HG02840 (cell line): ENCODE measurements around the gene TMEM207.
A peak's percentile ranks its signal among the peaks of the same experiment; 100 is the strongest.

Experiments used
- ATAC-seq: cut with Tn5 transposase; IDR thresholded peaks from one replicate; pipeline ENCODE4 v1.9.1; 2021; ENCODE audit warnings: mild to moderate bottlenecking, moderate library complexity, moderate number of reproducible peaks; ENCODE audit not compliant: unreplicated experiment, low FRiP score

Gene TMEM207

DNA sequence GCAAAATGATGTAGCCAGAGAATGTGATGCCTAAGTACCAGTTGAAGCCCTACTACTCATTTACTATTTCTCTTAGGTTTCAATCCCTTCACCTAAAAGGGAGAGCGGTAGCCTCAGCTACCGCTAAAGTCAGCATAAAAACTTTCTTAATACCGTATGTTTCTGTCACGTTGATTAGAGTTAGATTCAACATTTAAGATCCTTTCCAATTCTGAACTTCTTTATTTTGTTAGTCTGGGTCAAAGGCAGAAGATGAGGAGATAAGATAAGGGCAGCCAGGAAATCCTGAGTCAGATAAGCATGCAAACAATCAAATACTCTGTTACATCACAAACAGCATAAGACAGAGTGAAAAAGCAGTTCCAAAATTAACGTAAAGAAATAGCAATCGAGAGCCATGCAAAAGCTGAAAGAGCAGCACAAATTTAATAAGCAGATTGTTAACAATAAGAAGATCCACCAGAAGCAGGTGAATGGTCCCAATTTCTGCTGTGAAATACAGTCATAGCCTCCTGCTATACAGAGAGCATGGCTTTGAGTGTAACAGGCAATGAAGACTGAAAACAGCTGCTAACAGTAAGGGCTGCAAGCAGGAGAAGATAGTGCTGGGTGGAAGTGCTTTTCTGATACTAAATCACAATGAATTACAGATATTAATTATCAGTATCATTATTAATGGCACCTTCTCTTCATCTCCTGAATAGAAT is 3.0 kb downstream of the TMEM207 start:
- ATAC-seq, result no peak

DNA sequence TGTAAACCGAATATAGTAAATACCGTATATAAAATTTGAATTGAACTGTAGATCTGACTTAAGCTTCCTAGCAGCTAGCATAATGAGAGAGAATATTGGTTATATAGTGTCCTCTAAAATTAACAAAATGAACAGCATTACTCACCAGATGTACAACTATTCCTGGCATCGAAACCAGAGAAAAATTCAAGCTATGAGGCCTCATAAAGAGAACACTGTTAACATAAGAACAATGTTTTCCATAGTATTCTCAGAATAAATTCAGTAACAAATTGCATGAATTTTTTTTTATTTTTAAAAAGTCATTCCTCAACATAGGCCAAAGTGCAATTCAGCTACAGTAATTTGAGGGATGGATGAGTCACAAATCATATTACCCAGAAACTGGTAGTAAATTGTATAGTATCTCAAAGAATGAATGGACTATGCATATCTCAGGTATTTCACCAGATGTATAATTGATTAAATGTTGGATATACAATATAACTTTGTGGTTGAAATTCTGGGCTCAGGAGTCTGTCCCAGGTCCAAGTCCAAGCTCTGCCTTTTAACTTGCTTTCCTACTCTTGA is 5.0 kb downstream of the TMEM207 start:
- ATAC-seq, result no peak

DNA sequence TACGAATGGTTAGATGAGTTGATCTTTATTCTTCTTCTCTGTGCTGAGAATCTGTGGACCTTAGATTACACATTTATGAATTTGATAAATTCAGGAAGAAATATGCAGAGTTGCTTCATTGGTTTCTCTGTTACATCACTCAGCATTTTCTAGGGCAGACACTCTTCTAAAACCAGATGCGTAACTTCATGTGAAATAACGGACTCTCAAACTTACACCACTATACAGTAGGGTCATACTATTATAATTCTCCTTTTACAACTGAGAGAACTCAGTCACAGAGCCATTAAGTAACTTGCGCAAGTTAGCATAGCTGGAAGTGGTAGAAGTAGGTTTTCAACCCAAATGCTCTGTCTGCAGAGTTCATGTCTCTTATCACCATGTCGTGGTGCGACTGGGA is 5.7 kb downstream of the TMEM207 start:
- ATAC-seq, result no peak

DNA sequence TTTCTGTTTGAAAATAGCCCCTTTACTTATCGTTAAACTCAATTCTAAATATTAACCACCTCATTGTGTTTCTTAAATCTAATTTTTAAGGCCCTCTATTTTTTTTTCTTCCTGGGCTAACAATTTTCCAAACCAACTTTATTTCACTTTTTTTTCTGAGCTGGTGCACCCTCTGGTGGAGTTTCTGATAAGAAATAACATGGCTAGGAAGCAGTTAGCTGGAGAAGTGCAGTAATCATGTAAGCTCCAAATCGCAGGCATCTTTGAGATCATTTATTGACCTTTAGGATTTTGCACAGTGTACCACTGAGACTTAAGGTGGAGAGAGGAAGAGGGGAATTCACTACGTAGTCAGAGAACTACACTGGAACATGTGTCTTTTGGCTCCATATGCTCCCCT is 6.4 kb downstream of the TMEM207 start:
- no peak for ATAC-seq

DNA sequence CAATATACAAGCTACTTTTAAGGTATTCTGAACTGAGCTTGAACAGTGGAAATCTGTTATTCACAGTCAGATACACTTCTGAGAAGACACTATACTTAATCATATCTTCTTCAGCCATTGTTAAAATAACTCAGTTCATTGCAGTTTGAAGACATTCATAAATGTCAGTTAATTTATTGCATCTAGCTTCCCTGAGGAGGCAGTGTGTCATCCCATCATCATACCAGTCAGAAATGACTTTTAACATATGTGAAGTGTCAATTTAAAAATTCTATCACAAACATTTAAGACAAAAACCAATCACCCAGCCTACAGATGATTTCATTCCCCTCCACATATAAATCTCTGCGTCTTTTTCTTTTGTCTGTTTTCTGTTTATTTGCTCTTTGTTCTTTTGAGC is 7.5 kb downstream of the TMEM207 start:
- ATAC-seq, result no peak

DNA sequence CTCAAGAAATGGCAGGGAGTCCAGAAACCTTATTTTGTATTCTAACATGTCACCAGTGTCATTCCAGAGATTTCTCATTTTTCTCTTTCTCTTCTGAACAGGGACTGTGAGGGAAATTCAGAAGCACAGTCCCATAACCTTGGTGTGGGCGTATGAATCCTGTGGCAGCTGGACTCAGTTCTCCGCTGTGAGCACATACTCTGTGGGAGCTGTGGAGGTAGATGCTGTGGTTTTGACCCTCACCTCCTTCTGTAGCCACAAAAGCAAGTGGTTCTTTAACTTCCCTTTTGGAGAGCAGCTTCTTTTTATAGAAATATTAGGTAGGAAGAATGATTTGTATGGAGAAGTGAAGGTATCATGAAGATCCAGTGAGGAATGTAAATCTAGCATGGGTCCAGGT is 13.4 kb downstream of the TMEM207 start:
- no peak for ATAC-seq

DNA sequence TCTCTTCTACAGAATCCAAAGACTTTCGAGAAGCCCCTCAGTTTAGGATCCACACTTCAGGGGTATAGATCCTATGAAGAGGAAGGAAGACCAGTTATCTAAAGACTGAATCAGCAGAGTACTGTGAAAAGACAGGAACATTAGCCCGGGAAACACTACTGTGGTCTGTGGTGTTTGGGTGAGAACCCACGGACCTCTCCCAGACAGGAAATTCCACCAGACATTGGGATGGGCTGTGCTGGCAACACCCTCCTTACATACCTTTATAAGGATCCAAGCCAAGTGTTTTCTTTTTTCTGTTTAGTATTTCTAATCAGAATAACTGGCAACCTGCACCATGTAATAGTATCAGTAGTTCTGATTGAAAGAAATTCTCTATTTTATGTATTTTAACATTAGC is 14.1 kb downstream of the TMEM207 start:
- ATAC-seq, result no peak

DNA sequence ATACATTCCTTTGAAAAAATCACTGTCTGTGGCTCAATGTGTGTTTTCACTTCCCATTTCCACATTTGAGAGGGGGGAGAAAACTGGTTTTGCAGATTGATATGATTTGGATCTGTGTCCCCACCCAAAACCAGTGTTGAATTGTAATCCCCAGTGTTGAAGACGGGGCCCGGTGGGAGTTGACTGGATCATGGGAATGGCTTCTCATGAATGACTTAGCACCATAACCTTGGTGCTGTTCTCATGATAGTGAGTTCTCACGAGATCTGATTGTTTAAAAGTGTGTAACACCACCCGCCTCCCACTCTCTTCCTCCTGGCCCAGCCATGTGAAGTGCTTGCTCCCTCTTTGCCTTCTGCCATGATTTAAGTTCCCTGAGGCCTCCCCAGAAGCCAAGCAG is 16.1 kb downstream of the TMEM207 start:
- ATAC-seq, result no peak

DNA sequence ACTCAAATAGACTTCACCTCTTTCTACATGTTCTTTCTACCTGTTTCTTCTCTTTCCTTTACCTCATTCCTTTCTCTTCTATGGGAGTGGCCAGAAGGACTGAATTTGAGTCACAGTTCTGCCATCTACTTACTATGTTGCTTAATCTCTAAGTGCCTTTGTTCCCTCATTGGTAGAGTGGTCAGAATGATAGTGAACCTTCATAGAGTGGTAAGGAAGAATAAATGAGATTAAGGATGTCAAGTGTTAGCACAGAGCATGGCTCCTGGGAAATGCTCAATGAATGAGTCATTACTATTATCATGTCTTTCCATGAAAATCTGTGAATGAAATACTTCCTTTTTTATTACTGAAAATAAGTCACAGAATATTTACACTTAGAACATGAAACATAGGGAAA is 17.5 kb downstream of the TMEM207 start:
- no peak for ATAC-seq

DNA sequence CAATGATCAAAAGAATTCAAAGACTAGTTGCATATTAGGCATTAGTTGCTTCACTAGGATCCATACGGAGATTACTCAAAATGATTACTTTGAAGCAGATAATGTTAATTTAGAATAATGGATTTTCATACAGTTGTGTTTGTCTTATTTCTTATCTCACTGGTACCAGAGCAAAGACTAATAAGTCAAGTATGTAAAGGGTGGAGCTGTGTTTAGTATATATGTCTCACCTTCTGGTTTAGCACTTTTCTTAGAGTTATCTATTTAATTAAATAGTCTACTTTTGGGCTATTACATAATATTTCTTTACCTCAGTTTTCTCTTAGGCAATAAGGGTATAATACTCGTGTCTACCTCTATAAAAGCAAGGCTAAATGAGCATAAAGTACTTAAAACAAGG is 18.8 kb downstream of the TMEM207 start:
- no peak for ATAC-seq

DNA sequence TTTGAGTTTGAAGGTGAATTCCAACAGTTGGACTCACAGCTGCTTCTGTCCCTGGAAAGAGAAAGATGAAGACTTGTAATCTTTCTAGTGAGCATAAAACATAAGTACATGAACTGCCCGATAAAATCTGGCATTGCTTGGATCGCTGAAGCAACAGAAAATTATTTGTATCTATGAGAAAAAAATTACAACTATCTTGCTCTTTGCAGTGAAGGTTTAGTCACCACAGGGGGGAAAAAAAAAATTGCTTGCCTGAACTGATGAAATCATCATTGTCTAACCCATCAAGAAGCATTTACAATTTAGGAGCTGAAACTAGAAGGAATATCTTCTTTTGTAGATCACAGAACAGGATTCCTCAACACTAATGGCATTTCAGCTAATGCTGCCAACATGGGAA is 20.0 kb downstream of the TMEM207 start:
- ATAC-seq, result no peak

DNA sequence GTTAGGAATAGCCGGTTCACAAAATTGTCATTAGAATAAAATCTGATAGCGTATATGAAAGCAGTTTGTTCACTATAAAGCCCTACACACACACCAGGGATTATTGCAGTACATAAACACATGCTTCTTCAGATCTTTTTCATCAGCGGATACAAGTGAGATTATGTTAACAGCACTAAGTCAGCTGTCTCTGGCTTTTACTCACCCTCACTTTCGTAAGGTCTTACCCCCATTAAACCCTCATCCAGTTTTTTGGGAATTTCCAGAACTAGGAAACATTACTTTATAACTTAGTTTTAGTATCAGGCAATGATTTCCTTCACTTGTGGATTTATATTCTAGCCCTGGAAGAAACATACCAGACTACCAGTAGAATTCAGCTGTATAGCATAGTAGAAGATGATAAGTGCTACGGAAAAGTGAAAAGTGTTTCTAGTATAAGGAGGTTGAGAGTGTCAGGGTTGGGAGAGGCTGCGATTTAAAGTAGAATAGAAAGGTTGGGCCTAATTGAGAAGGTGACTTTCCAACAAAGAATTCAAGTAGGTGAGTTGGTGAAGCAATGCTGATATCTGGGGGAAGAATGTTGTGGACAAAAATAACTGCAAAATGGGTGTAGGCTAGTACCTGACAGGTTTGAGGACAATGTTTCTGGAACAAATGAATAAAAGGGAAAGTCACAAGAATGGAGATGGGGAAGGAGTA is 22.7 kb downstream of the TMEM207 start:
- ATAC-seq, result no peak

DNA sequence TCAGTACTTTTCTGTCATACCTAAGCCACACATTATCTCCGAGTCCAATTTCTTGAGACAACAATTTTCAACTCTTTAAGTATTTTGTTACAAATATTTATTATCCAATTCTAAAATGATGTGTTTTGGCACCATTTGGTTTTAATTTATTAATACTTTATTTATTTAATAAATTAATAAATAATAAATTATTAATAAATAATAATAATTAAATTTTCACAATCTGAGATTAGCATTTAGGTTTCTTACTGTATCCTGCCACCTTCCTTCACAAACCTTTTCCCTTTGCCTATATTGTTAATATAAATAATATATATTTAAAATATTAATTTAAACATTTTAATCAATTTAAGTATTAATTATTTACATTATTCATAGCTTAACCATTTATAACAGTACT is 23.9 kb downstream of the TMEM207 start:
- no peak for ATAC-seq

DNA sequence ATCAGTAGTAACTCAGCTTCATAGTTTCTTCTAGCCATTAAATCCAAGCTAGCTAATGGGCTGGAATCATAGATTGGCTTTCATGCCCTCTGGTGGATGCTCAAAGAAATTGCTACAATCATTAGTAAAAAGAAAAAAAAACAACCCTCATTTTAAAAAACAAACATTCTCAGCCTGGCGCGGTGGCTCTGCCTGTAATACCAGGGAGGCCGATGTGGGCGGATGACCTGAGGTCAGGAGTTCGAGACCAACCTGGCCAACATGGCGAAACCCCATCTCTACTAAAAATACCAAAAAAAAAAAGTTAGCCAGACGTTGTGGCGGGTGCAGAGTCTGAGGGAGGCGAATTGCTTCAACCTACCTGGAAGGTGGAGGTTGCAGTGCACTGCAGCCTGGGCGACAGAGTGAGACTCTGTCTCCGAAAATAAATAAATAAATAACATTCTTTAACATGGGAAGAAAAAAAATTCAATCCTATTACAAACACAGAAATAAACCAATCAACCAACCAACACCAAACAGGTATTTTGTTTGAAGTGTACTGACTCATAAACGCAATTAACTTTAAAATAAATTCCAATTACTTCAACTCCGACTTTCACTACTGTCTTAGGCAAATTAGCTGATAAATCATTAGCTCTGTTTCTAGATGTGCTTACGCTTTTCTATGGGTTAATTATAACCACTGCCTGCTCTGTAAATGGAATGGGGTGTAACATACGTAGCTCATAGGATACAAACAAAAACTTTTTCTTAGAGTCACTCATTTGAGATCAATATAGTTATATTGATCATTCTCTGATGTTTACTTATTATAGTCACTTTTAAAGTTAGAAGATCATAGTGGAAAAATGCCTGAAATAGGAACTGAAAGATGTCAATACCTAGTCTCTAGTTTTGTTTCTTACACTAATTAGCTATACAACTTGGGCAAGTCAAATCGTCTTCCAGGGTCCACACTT is 24.9 kb downstream of the TMEM207 start:
- peak; percentile 67 for ATAC-seq

DNA sequence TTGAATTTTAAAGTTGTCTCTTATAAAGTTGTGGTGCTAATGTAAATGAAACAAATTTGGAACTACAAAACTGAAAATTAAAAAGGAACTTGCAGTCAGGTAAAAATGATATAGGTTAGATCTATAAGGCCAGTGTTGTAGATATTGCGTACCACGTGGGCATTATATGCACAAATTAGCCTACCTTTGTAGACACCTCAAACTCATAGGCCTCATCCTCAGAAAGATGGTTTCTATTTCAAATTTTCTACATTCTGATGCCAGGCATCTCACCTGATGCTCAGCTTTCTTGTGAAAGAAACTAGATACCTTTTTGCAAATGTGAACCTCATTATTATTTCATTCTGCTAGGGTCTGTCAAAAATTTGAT is 25.6 kb downstream of the TMEM207 start:
- no peak for ATAC-seq

DNA sequence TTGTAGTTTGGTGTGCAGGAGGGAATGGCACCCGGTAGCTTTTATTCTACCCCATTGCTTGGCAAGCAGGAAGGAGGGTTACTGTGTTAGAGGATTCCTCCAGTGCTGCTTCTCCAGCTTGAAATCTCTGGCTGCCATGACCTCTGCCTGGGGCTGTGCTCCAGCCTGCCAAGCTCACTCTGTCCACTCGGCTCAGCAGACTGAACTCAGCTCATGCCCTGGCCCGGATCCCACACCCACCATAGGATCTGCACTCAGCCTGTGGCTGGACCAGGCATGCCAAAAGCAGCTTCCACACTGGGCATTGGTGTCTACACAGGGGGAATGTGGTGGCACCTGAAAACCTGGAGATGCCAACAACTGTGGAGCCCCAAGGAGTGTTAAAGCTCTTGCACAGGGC is 35.4 kb downstream of the TMEM207 start:
- ATAC-seq, result no peak

DNA sequence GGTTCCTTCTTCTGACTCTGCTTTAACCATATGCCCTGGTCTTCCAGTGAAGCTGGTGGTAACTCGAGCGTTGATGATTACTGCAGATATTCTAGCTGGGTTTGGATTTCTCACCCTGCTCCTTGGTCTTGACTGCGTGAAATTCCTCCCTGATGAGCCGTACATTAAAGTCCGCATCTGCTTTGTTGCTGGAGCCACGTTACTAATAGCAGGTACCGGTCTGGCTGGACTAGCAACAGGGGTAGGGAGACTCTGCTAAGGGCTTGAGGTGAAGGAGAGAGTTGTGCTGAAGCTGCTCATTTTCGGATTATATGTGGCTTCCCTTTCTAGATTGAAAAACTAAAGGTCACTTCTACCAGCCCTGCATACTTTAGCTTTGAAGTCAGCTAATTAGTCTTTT is 45.0 kb downstream of the TMEM207 start:
- no peak for ATAC-seq

DNA sequence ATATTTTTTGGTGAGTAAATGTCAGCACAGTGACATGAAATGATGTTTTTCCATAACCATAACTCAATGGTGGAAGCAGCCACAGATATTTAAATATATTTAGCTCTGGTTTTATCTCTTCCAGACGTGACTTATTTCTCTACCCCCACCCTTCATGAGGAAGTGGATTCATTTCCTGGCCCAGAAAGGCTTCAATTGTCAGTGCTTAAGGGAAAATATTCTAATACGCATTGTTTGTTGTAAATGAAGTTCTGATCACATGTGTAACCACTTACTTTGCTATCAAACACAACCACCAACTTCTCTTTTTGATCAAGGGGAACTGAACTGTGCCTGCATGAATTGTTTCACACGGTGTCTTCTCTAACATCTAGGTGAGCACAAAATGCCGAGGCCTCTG is 47.7 kb downstream of the TMEM207 start:
- ATAC-seq, result no peak

DNA sequence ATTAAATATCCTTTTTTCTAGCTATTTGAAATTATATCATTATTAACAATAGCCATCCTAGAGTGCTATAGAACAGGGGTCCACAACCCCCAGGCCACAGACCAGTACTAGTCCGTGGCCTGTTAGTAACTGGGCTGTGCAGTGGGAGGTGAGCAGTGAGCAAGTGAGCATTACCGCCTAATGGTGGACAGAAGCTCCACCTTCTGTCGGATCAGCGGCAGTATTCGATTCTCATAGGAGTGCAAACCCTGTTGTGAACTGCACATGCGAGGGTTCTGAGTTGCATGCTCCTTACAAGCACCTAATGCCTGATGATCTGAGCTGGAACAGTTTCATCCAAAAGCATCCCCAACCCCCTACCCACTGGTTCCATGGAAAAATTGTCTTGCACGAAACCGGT is 50.0 kb downstream of the TMEM207 start:
- ATAC-seq, result no peak

DNA sequence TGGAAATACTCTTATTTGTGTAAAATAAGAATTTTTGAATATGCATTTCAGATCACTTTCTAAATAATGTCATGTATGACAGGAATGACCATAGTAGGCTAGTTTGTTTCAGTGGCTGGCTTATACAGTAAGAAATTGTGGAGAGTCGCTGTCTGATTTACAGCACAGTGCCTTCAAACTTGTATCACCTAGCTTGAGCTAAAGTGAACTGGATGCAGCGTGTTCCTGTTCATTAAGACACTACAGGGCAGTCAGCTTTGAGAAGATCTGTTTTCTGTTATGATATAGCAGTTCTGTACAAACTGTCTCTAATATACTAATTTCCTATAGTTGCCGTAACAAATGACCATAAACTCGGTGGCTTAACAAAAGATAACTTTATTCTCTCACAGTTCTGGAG is 51.8 kb downstream of the TMEM207 start:
- no peak for ATAC-seq

DNA sequence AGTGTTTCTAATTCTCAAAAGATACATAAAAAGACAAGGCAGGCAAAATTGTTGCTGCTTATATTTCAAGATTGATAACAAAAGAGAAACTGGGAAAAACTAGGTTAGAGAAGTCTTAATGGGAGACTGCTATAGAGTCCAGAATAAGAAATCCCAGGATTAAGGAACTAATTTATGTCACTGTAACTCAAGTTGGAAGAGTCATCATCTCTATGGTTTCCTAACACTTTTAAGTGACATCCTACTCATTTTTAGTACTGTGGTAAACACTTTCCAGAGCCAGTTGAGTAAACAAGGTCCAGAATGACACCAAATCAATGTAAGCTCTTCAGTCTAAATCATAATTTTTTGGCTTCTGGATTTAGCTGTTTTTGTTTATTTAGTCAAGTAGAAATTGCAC is 53.7 kb downstream of the TMEM207 start:
- ATAC-seq, result no peak
